Stimulated activated CD4-positive, alpha-beta T cell treated with anti-CD3 and anti-CD28 coated beads, Interleukin-12 subunit alpha, Interleukin-12 subunit beta, amount 100 ng/mL, for 48 hours (primary cell): ENCODE measurements around the gene IL17RD.
A peak's percentile ranks its signal among the peaks of the same experiment; 100 is the strongest.

Experiments
- DNase-seq, 3 donors: peaks; one replicate each; pipeline ENCODE4 v3.0.0-alpha.2; 2020; ENCODE audit warnings: low read depth in 2 of 3, low spot score in 1 of 3

Gene IL17RD

DNA sequence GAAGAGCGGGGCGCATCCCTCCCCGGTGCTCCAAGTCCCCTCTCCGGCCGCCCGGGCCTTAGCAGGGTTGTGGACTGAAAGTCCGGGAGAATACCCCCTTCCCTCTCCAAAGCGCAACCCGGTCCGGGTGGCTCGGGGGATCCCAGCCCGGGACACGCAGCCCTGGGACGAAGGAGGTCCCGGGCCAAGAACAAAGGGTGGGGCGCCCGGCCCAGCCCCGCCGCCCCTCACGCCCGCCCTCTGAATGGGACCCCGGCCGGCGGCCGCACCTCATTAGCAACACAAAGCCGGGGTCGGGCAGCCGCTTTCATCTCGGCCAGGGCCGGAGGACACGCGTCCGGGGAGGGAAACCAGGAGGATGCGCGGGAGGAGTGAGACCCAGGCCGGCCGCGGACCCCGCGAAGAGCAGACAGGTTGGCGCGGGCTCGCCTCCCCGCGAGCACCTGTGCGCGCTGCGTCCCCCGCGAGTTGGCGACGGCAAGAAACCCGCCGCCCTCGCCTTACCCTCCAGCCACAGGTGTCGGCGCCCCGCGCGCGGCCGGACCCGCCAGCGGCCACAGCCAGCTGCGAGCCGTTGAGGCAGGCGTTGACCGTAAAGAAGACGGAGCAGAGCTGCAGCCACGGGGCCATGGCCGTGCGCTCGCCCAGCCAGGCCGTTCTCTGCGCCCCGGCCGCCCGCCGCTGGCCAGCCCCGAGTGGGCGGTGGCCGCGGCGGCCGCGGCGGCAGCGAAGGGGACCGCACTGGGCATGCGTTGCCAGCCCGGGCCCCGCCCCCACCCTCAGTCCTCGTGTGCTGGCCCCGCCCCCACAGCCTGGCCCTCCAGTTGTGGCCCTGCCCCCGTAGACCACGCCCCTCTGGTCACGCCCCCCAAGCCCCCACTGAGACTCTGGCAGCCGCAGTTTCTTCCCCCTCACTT, at the start of gene IL17RD:
Gene IL17RD, minus strand, starts transcription at position 697 of the 917 bp plus-strand sequence. Its CDS starts 67 bp downstream, at position 630.
- DNase-seq: peak; percentile 31 to 65 (median 37)

DNA sequence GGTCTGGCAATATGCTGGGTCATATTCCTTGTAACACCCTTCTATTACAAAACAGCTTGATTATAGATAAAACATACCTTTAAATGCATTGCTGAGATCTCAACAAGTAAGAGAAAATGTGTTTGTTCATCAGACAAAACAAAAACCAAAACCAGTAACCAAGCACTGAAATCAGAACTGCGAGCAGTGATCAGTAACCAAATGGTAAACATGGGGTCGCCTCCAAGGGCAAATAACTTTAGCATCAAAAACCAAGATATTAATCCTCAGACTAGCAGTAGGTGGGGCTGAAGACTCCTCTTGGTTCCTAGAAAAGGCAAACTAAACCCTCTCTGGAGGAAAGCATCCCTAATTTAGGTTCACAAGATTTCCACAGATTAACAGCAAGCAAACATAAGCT, 41.3 kb upstream of the IL17RD start:
- no peak for DNase-seq

DNA sequence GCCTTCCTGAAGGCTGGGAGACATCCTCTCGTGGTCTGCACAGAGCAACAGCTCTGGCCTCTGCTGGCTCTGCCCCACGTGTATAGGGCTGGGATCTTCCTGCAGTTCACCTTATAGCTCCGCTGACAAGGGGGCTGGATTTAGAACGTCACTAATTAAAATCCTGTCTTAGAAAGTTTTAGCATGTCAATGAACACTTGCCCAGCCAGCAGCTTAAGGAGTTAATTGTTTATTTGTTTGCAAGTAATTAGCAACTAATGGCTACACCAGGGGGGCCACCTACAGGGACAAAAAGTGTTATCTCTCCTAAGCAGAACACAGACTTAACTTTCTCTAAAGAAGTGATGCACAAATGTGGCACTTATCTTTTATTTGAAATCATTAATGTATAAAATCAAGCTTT, 34.7 kb upstream of the IL17RD start, which contains the start of gene HESX1:
Gene HESX1, minus strand, starts transcription at position 84 of the 403 bp plus-strand sequence. Its CDS starts 60 bp downstream, at position 24.
- DNase-seq: no peak

GRCh38 chr3:57194641-57195040, 29.5 kb upstream of the IL17RD start:
- no peak for DNase-seq

- no peak for DNase-seq
These were observed 26.9 kb upstream of the IL17RD start for GRCh38 chr3:57192028-57192427.

- DNase-seq: no peak
These were observed 19.4 kb upstream of the IL17RD start for GRCh38 chr3:57184526-57184925.

- DNase-seq: no peak
These were observed 14.6 kb upstream of the IL17RD start for GRCh38 chr3:57179580-57180410.

DNA sequence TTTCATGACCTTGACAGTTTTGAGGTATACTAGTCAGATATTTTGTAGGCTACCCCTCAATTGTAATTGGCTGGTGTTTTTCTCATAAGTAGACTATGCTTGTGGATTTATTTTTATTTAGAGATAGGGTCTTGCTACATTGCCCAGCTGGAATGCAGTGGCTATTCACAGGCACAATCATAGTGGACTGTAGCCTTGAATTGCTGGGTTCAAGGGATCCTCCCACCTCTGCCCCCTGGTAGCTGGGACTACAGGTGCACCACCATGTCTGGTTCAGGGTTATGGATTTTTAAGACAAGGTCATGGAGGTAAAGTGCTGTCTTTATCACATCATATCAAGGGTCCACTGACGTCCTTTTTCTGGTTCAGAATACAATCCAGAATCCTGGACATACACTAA, 10.9 kb upstream of the IL17RD start:
- no peak for DNase-seq

- no peak for DNase-seq
These were observed 8.5 kb upstream of the IL17RD start for GRCh38 chr3:57173687-57174086.

- DNase-seq: no peak
These were observed 5.8 kb upstream of the IL17RD start for GRCh38 chr3:57170946-57171345.

GRCh38 chr3:57169872-57170623, 4.9 kb upstream of the IL17RD start:
- peak; percentile 25 to 61 (median 56) for DNase-seq

DNA sequence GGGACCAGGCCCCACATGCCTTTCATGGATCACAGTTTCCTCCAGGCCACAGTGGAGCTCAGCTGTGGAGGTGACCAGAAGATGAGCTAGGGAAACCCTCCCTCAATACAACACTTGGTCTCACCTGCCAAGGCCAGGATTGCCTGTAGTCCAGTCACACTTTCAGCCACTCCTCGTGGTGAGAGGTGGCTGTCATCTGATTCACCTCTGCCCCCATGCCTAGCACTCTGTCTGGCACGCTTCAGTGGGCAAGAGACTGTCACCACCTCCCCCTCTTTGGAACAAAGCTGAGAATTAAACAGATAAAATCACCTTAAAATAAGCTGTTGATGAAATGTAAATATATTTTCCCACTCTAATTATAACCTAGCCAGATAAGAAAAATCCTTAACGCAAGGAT, 4.0 kb upstream of the IL17RD start:
- DNase-seq: no peak

DNA sequence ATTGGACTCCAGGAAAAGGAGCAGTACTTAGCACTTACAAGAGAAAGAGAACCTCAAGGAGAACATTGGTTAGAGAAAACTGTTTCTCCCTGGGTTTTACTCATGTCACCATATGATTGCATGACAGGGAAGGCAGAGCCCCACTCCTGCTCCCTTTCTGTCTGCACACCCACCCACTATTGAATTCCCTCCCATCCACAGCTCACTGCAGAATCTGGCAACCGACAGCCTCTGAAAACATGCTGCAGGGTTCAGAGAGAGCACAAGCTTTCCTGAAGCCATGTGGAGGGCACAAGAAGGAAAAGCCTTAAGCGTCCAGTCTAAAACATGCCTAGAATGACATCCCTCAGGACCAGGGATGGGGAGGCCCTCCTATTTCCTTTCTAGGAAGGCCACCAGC, 3.0 kb upstream of the IL17RD start:
- DNase-seq: no peak

DNA sequence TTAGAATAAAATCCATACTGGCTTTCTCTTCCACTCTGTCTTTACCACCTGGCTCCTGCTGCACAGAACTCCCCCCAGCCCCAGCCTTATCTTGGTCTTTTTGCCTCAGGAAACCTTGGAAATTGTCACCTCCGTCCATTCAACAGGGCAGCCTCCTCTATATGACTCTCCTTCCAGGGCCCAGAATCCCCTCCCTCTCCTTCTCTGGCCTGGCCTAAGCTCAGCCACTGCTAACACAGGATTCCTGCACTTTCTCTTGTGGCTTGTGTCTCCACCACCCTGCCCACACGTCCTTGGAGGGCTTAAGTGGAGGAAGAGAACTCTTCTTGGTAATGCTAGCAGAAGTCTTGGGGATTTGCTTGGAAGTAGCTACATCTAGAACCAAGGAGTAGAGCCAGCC, 1.5 kb upstream of the IL17RD start:
- DNase-seq: no peak

DNA sequence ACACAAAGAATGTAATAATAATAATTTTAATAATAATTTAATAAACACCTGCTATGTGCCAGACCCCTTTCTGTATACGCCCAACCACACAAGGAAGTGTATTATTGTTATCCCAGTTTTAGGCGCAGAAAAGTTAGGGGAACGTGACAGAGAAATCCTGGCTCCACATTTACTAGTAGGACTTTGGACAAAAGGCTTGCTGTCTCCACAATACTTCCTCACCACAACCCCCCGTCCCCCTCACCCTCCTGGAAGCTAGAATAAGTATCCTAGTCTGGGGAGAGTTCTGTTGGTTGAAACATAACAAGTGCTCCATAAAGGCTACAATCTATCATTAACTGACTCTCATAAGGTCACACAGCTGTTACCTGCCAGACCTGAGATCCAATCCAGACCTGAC, 488 bp upstream of the IL17RD start:
- no peak for DNase-seq

- peak; percentile 7 to 20 (median 11) for DNase-seq
These were observed 916 bp downstream of the IL17RD start for GRCh38 chr3:57164217-57164656.

DNA sequence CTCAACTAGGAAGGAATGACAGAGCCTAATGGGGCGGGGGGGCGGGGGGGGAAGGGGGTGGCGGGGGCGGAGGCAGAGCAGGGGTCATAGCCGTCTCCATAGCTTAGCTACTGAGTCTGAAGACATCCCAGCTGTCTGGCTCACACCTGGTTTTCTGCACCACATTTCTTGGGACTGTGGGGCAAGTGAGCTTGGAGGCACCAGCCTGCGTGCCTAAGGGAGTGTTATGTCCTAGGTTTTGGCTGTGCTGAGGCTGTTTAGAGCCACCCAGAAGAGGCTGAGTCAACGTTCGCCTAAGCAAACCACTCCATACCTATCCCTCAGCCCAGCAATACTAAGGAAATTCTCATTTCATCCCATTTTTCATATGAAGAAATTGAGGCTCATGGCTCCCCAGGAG, 1.4 kb downstream of the IL17RD start:
- no peak for DNase-seq

GRCh38 chr3:57161915-57162314, 3.2 kb downstream of the IL17RD start:
- no peak for DNase-seq

DNA sequence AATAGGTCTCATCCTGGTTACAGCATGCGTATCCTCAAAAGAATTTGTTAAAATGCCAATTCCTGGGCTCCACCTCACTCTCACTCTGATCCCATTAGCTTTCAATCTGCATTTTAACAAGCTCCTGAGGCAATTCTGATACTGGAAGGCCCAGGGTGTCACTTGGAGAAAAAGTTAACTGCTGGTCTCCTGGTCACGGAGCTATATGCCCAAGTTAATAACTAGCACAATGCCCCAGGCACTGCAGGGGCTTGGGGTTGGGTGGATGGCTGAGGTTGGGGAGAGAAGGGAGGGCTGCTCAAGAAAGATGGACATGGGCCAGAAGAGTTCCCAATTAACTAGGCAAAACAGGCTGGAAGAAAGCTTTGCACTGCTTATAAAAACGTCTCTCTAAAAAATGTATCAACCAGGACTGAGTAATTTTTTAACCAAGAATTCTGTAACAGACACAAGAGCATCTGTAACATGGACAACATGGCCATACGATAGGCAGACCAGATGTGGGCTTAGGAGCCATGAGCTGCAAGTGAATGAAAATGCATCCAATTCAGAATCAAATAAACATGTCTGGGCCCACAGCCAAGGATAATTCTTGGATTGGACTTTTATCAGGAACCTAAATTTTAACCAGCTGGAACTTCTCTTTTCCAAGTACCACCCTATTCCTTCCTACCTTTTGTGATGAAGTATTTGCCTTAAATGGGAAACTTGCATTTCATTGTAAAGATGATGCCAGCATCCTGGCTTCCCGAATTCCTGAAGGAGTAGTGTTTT, 4.2 kb downstream of the IL17RD start:
- no peak for DNase-seq

DNA sequence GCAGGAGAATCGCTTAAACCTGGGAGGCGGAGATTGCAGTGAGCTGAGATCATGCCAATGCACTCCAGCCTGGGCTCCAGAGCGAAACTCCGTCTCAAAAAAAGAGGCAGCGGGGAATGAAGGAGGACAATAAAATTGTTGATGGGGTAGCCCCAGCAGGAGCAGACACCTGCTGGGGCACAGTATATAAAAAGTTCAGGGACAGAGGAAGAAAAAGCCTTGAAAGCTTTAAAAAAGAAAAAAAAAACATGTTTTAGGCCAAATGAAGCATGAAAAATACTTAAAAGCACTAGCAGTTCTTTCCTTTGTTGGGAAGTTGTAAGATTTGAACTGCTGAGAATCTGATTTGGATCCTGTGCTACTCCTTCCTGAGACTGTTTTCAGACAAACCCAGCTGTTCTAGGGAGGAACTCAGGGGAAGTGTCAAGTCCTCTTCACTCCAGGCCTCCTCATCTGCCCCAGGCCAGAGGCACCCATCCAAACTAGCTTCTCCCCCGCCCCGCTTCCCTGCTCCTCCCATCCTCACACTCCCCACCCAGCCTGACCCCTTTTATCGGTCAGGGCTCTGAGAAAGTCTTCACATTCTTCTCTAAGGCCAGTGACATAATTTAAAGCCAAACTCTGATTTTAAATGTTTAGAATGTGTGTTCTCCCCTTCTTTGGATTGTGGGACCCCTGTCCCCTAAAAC, 4.9 kb downstream of the IL17RD start:
- no peak for DNase-seq
